Right forelimb (tissue), 1 donor: ENCODE data around the gene ZNF432.

Source experiments
- DNase-seq: peaks from one replicate; pipeline ENCODE4 v3.0.0-alpha.2; 2018

The ZNF432 gene

DNA sequence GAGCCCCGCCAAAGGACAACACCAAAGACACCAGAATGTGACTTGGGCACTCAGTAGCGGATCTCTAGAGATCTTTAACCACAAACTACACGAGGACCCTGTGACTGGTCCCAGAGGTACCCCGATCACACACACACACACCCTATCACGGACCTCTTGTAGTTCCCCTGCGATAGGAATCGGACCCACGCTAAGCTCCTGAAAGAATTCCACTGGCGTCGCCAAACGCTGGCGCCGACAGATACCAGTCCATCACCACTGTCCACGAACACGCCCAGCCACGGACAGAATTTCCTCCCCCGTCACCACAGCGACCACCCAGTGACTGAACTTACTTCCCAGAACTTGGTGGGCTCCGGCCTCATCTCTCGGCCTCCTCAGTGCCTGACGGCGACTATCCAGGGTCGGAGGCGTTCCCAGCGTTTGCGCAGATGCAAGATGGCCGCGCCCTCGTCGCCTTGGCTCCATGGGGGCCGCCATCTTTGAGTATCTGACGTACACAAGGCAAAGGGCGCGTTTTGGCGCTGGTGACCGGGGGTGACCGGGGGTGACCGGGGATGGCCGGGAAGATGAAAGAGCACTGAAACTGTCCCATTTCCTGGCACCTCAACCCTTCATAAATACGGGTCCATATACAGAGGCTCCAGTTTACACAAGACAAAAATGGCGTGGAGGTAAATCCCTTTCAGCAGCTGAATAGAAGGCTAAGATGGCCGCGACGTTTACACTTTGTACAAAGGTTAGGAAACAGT, 40.7 kb downstream of the ZNF432 start, which contains the start of gene ZNF615:
TSS of gene ZNF615 (minus strand) at position 406 of the 752 bp plus-strand sequence. CDS start 4,500 bp downstream, outside the sequence.
- DNase-seq = peak; percentile 95

DNA sequence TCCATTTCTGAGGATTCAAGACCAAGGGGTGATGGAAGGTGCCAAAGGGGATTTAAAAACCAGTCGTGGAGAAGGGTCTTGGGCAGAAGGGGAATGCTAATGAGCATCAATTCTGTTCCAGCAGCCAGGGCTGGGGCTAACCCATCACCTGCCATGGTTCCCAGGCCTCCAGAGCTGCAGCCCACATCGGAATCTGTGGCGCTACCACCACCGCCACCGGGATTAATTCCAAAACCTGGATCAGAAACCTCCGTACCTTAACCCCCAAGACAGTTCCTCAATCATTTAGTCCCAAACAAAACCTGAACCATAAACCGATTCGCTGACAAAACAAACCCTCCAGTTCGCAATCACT, 41.2 kb downstream of the ZNF432 start:
- no peak for DNase-seq

DNA sequence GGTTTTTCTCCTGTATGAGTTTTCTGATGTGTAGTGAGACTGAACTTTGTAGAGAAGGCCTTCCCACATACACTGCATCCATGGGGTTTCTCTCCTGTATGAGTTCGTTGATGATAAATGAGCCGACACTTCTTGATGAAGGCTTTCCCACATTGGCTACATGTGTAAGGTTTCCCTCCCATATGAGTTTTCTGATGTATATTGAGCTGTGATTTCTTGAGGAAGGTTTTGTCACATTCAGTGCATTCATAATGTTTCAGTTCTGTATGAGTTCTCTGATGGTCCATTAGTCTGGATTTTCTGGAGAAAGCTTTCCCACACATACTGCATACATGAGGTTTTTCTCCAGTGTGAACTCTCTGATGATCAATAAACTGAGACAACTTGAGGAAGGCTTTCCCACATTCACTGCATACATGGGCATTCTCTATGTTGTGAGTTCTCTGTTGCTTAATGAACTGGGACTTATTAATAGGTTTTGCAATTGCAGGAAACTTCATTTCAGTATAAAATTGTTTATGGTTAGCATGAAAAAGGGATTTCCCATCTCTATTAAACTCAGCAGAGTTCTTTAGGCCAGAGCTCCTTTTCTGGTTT, 54.5 kb downstream of the ZNF432 start:
- no peak for DNase-seq

DNA sequence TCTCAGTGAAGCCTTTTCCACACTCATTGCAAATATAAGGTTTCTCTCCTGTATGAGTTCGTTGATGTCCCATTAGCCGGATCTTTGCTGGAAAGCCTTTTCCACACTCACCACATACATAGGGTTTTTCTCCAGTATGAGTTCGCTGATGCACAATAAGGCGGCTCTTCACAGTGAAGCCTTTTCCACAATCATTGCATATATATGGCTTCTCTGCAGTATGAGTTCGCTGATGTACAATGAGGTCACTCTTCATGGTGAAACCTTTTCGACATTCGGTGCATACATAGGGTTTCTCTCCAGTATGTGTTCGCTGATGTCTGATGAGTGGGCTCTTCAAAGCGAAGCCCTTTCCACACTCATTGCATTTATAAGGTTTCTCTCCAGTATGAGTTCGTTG, 55.2 kb downstream of the ZNF432 start:
- no peak for DNase-seq

DNA sequence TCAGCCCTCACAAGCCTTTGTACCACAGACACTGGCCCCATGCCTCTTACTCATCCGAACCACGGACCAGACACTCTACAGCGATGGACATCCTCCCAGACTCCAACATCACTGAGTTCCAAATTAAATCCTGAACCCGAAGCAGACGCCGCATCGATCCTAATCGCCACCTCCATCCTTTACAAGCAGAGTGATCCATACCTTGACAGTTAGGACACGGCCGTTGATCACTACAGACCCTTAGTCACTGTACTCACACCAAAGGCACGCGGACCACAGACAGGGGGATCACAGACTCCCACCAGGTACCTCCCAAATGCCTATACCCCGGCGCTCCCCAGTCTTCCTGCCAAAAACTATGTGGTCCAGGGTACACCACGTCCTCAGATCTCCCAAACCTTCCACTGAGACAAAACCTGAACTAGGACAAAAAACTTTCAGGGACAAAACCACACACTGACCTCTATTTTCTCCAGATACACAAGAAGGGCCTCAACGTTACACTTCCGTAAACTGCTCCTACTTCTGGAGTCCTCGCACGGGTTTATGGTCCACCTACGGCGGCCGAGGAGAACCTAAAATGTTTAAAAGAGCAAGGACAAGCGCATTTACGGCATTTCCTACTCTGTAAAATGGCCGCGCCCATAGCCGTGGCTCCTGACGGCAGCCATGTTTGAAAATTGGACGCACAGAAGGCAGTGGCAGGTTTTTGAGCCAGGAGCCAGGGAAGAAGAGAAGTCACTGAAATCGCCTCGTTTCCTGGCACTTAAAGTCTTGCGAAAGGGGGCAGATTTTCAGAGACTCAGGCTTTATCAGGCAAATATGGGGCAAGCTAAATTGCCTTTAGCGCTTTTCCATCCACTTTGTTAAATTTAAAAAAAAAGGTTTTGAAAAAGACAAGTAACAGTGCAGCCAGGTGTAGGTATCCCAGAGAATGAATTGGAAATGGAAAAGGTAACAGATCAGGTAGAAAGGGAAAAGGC, 62.0 kb downstream of the ZNF432 start, which contains the start of gene ZNF350:
TSS of gene ZNF350 (minus strand) at position 532 of the 983 bp plus-strand sequence. CDS start 12,480 bp downstream, outside the sequence.
- DNase-seq = peak; percentile 90

DNA sequence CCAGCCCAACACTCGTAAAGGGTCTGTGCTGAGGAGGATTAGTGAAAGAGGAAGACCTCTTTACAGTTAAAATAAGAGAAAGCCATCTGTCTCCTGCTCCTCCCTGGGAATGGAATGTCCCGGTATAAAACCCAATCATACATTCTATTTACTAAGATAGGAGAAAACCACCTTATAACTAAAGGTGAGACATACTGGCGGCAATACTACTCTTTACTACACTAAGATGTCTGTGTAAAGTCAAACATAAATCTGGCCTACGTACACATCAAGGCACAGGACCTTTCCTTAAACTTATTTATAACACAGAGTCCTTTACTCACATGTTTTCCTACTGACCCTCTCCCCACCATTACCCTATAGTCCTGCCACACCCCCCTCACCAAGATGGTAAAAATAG, 65.3 kb downstream of the ZNF432 start:
- DNase-seq = no peak
